Measurements from ENCODE around the gene FARP2. TPM values are rescaled to one million over a fixed set of nuclear protein-coding genes. Genes with fewer than 3 reads are reported as not detected.
"Not testable (repeated sequence)": the region's sequence is repeated elsewhere in the genome, so short reads cannot be mapped to it uniquely, and the experiment has no call there.

The FARP2 gene
- total and polyA plus RNA-seq, 9 donors: 27.2 to 46.1 (median 33.6) TPM

GRCh38 chr2:241522477-241522876 lies 166.4 kb downstream of the FARP2 start:
- Histone ChIP-seq H3K27ac (ENCODE audit: low read length) (no peak overlapping the region), H3K36me3 (ENCODE audit: control insufficient read depth, insufficient read depth, low read length) (no peaks in the 10 kb centered on the region), H3K27me3 (ENCODE audit: control insufficient read depth, insufficient read depth, low read length) (peaks cover 8% of the 10 kb centered on the region), H3K9me3 (replicated peaks; ENCODE audit: control insufficient read depth, low read depth, low read length) (no peaks in the 10 kb centered on the region), H3K4me1 (ENCODE audit: control insufficient read depth, insufficient read depth, low read length) (no peaks in the 10 kb centered on the region), H3K4me3 (ENCODE audit: low read length) (no peak overlapping the region)
- 45% methylated on average over 2 of the region's 5 CpGs for WGBS (ENCODE audit: insufficient coverage)
- DNase-seq: no peak

- not testable (repeated sequence) for H3K9me3 ChIP-seq (replicated peaks; ENCODE audit: control insufficient read depth, low read depth, low read length); H3K4me3 ChIP-seq (ENCODE audit: low read length); H3K36me3 ChIP-seq (ENCODE audit: control insufficient read depth, insufficient read depth, low read length); H3K27ac ChIP-seq (ENCODE audit: low read length); DNase-seq; H3K4me1 ChIP-seq (ENCODE audit: control insufficient read depth, insufficient read depth, low read length); H3K27me3 ChIP-seq (ENCODE audit: control insufficient read depth, insufficient read depth, low read length)
- WGBS (ENCODE audit: insufficient coverage): 92% methylated on average over 24 of the region's 31 CpGs
Measured at GRCh38 chr2:241525818-241526780, 170.0 kb downstream of the FARP2 start.

- DNase-seq: no peak
- H3K9me3 ChIP-seq (replicated peaks; ENCODE audit: control insufficient read depth, low read depth, low read length): no peaks in the 10 kb centered on the region
Measured at GRCh38 chr2:241530571-241530970, 174.5 kb downstream of the FARP2 start.

GRCh38 chr2:241531161-241531722 lies 175.2 kb downstream of the FARP2 start:
- Histone ChIP-seq H3K9me3 (replicated peaks; ENCODE audit: control insufficient read depth, low read depth, low read length) (no peaks in the 10 kb centered on the region), H3K4me1 (ENCODE audit: control insufficient read depth, insufficient read depth, low read length) (peaks cover 3% of the 10 kb centered on the region), H3K27ac (ENCODE audit: low read length) (no peak overlapping the region), H3K4me3 (ENCODE audit: low read length) (no peak overlapping the region), H3K36me3 (ENCODE audit: control insufficient read depth, insufficient read depth, low read length) (no peaks in the 10 kb centered on the region), H3K27me3 (ENCODE audit: control insufficient read depth, insufficient read depth, low read length) (peaks cover 7% of the 10 kb centered on the region)
- WGBS (ENCODE audit: insufficient coverage): 87% methylated on average over 8 of the region's 13 CpGs
- DNase-seq: no peak

More at GRCh38 chr2:241530571-241530970, 174.5 kb downstream of the FARP2 start:
- peaks cover 3% of the 10 kb centered on the region for H3K4me1 ChIP-seq (ENCODE audit: control insufficient read depth, insufficient read depth, low read length)
- H3K36me3 ChIP-seq (ENCODE audit: control insufficient read depth, insufficient read depth, low read length): no peaks in the 10 kb centered on the region
- 46% methylated on average over 4 of the region's 8 CpGs for WGBS (ENCODE audit: insufficient coverage)
- no peak overlapping the region for H3K27ac ChIP-seq (ENCODE audit: low read length)
- H3K4me3 ChIP-seq (ENCODE audit: low read length): no peak overlapping the region
- H3K27me3 ChIP-seq (ENCODE audit: control insufficient read depth, insufficient read depth, low read length): peaks cover 7% of the 10 kb centered on the region

DNA sequence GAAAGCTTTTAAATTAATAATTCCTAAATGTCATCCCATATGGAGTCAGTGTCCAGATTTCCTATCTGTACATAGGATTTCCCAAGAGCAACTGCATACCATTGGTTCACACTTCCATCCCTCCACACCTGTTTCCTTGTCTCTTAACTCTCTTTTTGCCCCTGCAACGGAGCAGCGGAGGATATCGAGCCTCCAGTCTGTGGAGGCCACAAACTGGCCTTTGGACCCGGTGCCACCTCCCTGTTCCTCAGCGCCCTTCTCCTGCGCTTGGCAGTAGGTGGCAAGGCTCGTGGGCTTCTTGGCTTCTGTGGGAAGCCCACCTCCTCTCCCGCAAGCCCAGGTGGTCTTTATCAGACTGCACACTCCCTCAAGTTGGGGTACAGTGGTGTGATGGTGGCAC lies 176.1 kb downstream of the FARP2 start:
- WGBS (ENCODE audit: insufficient coverage): 93% methylated on average over 5 of the region's 8 CpGs
- peaks cover 7% of the 10 kb centered on the region for H3K27me3 ChIP-seq (ENCODE audit: control insufficient read depth, insufficient read depth, low read length)
- no peak overlapping the region for H3K4me3 ChIP-seq (ENCODE audit: low read length)
- DNase-seq: no peak
- H3K9me3 ChIP-seq (replicated peaks; ENCODE audit: control insufficient read depth, low read depth, low read length): no peaks in the 10 kb centered on the region
- no peaks in the 10 kb centered on the region for H3K36me3 ChIP-seq (ENCODE audit: control insufficient read depth, insufficient read depth, low read length)
- no peak overlapping the region for H3K27ac ChIP-seq (ENCODE audit: low read length)
- H3K4me1 ChIP-seq (ENCODE audit: control insufficient read depth, insufficient read depth, low read length): peaks cover 3% of the 10 kb centered on the region

DNA sequence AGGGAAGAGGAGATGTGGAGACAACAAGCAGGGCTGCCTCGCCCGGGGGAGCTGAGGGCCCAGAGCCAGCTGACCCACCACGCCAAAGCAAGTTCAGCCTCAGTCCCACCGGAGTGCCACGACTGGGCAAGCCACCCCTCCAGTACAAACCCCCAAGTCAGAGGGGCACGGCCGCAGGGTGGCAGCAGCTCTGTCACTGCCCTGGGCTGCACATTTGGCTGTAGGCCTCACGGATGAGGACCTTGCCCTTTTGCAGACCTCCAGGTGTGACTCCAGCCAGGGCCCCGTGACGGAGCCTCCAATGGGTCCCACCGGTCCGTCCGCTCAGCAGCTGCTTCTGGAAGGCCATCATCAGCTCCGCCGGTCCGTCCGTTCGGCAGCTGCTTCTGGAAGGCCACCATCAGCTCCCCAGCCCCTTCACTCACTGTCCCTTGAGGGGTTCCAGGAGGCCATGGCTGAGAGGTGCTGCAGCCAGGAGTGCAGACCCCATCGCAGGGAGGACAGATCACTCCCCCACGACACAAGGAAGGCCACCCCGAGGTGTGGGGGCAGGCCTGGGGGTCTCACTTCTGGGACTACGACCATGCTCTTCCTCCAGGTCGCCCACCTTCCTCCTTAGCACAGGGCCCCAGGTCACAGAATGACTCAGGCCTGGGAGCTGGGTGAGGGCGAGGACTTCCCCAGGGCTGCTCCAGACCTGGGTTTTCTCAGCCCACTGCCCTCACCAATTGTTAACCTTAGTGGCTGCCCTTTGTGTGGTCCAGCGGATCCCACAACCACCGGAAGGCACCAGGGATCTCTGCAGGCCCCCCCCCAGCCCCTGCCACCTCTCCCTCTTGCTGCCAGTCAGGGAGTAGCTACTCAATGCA lies 176.9 kb downstream of the FARP2 start:
- no peaks in the 10 kb centered on the region for H3K9me3 ChIP-seq (replicated peaks; ENCODE audit: control insufficient read depth, low read depth, low read length)
- H3K27ac ChIP-seq (ENCODE audit: low read length): no peak overlapping the region
- WGBS (ENCODE audit: insufficient coverage): 62% methylated on average over 22 of the region's 26 CpGs
- H3K4me1 ChIP-seq (ENCODE audit: control insufficient read depth, insufficient read depth, low read length): peaks cover 3% of the 10 kb centered on the region
- no peaks in the 10 kb centered on the region for H3K36me3 ChIP-seq (ENCODE audit: control insufficient read depth, insufficient read depth, low read length)
- H3K27me3 ChIP-seq (ENCODE audit: control insufficient read depth, insufficient read depth, low read length): peaks cover 7% of the 10 kb centered on the region
- no peak for DNase-seq
- H3K4me3 ChIP-seq (ENCODE audit: low read length): no peak overlapping the region

DNA sequence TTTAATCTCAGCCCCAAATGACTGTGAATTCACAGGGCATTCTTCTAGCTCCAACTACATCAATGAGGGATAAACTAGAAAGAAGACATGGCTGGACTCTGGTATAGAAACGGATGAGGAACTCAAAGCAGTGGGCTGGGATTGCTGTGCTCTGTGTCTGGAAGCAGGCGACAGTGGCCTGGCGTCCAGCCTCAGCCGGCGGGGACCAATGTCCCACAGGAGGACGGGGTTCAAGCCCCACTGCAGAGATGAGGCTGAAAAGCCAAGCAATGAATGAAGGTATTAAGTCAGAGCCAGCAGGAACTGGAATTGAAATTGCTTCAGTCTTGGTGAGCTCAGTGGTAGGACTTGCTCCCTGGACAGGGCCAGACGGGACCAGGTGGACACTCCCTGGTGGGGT lies 178.2 kb downstream of the FARP2 start:
- Histone ChIP-seq H3K4me3 (ENCODE audit: low read length) (no peak overlapping the region), H3K27ac (ENCODE audit: low read length) (no peak overlapping the region), H3K27me3 (ENCODE audit: control insufficient read depth, insufficient read depth, low read length) (peaks cover 11% of the 10 kb centered on the region), H3K4me1 (ENCODE audit: control insufficient read depth, insufficient read depth, low read length) (peaks cover 6% of the 10 kb centered on the region), H3K36me3 (ENCODE audit: control insufficient read depth, insufficient read depth, low read length) (no peaks in the 10 kb centered on the region), H3K9me3 (replicated peaks; ENCODE audit: control insufficient read depth, low read depth, low read length) (no peaks in the 10 kb centered on the region)
- DNase-seq: no peak
- 64% methylated on average over 7 of the region's 7 CpGs for WGBS (ENCODE audit: insufficient coverage)

DNA sequence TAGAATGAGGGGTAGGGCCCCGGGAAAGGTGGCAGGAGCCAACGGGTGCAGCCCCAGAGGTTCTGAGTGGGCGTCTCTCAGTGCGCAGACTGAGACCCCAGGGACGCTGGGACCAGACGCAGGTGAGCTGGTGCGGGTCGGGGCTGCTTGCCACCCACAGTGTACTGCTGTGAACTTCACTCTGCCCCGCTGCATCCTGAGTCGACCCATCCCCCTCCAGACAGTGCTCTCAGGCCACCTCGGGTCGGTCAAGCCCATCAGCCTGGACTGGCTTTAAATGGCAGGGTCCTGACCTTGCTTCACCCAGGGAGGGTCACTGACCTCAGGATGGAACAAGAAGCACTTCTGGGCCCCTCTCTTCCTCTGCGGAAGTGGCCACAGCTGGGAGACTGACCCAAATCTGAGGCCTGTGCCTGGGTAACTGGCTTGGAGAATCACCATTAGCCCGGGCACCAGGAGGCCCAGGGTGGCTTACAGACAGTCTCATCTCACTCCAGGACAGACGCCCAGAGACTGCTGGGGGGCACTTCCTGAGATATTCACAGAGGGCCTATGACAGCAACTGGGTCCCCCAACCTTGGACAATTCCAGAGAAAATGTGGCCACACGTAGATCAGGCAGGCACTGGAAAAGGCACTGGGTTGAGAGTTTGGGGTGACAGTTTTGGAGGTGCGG lies 178.8 kb downstream of the FARP2 start:
- H3K9me3 ChIP-seq (replicated peaks; ENCODE audit: control insufficient read depth, low read depth, low read length): no peaks in the 10 kb centered on the region
- DNase-seq: no peak
- 48% methylated on average over 17 of the region's 17 CpGs for WGBS (ENCODE audit: insufficient coverage)
- peaks cover 7% of the 10 kb centered on the region for H3K4me1 ChIP-seq (ENCODE audit: control insufficient read depth, insufficient read depth, low read length)
- H3K36me3 ChIP-seq (ENCODE audit: control insufficient read depth, insufficient read depth, low read length): no peaks in the 10 kb centered on the region
- peaks cover 11% of the 10 kb centered on the region for H3K27me3 ChIP-seq (ENCODE audit: control insufficient read depth, insufficient read depth, low read length)
- H3K27ac ChIP-seq (ENCODE audit: low read length): no peak overlapping the region
- no peak overlapping the region for H3K4me3 ChIP-seq (ENCODE audit: low read length)

GRCh38 chr2:241535871-241536655 lies 180.0 kb downstream of the FARP2 start:
- Histone ChIP-seq H3K27ac (ENCODE audit: low read length) (no peak overlapping the region), H3K36me3 (ENCODE audit: control insufficient read depth, insufficient read depth, low read length) (no peaks in the 10 kb centered on the region), H3K4me3 (ENCODE audit: low read length) (no peak overlapping the region), H3K9me3 (replicated peaks; ENCODE audit: control insufficient read depth, low read depth, low read length) (no peaks in the 10 kb centered on the region), H3K27me3 (ENCODE audit: control insufficient read depth, insufficient read depth, low read length) (peaks cover 10% of the 10 kb centered on the region), H3K4me1 (ENCODE audit: control insufficient read depth, insufficient read depth, low read length) (peaks cover 16% of the 10 kb centered on the region)
- DNase-seq: no peak
- 46% methylated on average over 11 of the region's 13 CpGs for WGBS (ENCODE audit: insufficient coverage)
